Omental fat pad (tissue), 4 donors: ENCODE results near the gene DLG3. TPM values are rescaled to one million over a fixed set of nuclear protein-coding genes. Genes with fewer than 3 reads are reported as not detected.
A peak's percentile ranks its signal among the peaks of the same experiment; 100 is the strongest.

Experiments used
- ATAC-seq: fragments of 150-250 bp; one replicate; pipeline ENCODE4 v1.9.1; 2016; ENCODE audit warnings: mild to moderate bottlenecking, moderate library complexity; ENCODE audit not compliant: low FRiP score
- DNase-seq: peaks from one replicate; pipeline ENCODE4 v3.0.0-alpha.2; 2019; ENCODE audit warnings: low spot score
- total RNA-seq, 4 donors: library from RNA; depleted of rRNA; stranded (reverse); fragments of >200 nt; gene quantifications; one replicate each; pipeline ENCODE4 v1.1.0, GENCODE V29; 2016
- TF ChIP-seq, protein P1 (sequence below), 3 donors: fragments of 450-650 bp; IDR thresholded peaks; one replicate each; pipeline ENCODE4 v1.5.1; 2016 to 2017; ENCODE audit warnings: antibody characterized with exemption in 3 of 3, mild to moderate bottlenecking in 3 of 3, moderate library complexity in 2 of 3

DLG3 gene
- total RNA-seq, 4 donors from 2014 or later: 3.7 to 7.8 (median 5.3) TPM

DNA sequence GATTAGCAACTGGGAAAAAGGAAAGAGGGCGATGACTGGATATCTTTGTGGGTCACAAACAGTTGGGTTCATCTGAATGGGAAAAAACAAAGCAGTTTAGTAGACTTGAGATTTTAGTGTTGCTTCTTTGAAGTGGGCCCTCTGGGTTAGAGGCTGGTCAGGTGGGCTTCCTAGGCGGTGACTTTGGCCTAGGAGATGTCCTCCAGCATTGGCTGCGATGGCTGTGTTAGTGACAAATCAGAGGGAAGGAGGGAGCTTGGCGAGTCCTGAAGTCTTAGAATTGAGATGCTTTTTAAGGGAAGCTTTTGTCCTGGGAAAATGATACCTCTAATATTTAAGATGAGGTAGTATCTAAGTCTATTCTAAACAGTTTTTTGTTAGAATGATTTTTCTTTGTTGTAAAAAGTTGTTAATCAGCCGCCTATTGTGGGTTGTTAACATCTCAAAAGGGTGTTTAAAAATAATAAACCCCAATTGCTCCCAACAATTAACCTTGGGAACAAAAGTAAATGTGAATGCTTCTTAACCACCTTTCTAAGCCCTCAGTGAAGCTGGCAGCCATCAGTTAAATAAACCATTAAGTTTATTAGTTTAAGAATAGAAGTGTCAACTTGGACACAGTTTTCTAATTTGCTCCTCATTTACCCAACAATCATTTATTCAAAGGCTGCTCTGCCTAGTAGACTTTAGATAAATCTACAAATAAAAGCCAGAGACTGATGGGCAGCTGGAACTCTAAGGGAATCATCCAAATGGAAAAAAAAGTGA lies 31.7 kb downstream of the DLG3 start:
- TF ChIP-seq, protein P1, sequence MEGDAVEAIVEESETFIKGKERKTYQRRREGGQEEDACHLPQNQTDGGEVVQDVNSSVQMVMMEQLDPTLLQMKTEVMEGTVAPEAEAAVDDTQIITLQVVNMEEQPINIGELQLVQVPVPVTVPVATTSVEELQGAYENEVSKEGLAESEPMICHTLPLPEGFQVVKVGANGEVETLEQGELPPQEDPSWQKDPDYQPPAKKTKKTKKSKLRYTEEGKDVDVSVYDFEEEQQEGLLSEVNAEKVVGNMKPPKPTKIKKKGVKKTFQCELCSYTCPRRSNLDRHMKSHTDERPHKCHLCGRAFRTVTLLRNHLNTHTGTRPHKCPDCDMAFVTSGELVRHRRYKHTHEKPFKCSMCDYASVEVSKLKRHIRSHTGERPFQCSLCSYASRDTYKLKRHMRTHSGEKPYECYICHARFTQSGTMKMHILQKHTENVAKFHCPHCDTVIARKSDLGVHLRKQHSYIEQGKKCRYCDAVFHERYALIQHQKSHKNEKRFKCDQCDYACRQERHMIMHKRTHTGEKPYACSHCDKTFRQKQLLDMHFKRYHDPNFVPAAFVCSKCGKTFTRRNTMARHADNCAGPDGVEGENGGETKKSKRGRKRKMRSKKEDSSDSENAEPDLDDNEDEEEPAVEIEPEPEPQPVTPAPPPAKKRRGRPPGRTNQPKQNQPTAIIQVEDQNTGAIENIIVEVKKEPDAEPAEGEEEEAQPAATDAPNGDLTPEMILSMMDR (IDR thresholded peaks at IDR 0.05): no peak
- ATAC-seq (no peak), DNase-seq (no peak)

DNA sequence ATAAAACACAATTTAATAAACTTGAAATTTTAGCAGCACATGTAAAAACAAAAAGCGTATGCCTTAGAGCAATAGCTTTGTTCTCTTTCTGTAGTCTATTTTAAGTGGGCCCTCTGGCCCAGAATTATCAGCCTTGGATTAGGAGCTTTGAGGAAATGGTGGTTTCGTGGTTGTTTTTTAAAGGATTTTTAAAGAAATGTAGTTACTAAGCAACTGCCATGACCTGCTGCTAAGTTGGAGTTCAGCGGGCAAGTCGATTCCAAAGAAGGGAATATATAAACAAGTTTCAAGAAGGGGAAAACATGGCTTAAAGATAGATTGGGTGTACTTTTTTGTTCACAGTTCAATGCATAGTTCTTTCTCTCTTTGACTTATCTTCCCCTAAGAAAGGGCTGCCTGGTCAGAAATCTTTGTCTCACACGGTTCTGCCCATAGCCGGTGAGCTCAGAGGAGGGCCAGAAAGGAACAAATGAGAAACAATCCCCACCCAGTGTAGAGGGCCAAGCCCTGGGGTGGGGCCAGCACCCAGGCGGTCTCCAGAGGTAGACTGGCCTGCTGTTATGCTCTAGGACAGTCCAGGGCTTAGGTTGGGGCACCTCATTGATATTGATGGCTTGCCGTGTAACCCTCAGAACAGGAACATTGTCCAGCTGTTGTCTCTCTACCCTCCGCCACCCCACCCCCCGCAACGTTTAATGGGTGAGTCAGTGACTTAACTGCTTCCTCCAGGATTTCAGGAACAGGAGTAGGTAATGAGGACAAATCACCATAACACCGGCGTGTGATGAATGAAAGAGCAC lies 32.5 kb downstream of the DLG3 start:
- TF ChIP-seq, protein P1 (IDR thresholded peaks at IDR 0.05): no peak
- peak; percentile 65 for ATAC-seq
- no peak for DNase-seq

DNA sequence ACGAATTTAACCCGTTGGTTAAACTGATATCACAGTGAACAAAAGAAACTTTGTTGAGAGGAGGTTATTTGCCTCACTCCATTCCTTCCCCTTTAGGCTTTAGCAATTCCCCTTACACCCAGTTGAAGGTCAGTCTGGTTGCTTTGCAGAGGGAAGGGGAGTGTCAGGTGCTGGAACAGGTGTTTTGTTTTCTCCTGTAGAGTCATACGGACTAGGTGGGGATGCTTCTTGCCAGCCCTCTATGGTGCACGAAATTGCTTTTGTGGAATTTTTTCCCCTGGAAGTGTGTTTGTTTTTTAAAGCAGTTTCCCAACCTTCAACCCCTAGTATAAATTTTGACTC lies 33.1 kb downstream of the DLG3 start:
- ATAC-seq (no peak), DNase-seq (no peak)
- TF ChIP-seq, protein P1 (IDR thresholded peaks at IDR 0.05): no peak

DNA sequence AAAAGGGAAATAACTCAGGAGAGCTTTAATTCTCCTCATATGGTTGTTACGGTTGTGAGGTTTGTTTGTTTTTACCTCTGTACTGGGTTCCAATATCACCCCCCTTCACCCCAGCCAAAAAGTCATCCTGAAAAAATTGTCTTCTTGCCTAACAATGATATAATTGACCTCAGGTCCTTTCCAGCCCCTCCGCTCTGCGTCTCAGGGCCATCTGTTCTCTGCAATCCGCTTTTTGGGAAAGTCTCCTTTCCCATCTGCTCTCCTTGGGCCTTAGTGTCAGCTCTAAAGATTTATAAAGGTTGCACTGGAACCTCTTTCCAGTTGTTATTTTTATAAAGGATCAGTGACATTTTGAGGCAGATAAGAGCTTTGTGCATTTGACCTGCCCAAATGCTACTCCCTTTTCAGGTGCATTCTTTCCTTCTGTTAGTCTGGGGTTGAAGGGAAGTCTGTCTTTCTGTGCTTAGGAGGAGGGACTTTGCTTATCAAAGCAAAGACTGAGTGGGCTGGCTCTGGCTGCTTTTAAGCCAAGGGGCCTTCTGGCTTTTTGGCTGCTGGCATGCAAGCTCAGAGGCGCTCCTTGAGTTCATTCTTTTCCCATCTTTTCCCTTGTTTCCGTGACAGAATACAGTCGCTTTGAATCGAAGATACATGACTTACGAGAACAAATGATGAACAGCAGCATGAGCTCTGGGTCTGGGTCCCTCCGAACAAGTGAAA lies 34.1 kb downstream of the DLG3 start:
- TF ChIP-seq, protein P1 (IDR thresholded peaks at IDR 0.05): no peak
- no peak for DNase-seq
- ATAC-seq: no peak

DNA sequence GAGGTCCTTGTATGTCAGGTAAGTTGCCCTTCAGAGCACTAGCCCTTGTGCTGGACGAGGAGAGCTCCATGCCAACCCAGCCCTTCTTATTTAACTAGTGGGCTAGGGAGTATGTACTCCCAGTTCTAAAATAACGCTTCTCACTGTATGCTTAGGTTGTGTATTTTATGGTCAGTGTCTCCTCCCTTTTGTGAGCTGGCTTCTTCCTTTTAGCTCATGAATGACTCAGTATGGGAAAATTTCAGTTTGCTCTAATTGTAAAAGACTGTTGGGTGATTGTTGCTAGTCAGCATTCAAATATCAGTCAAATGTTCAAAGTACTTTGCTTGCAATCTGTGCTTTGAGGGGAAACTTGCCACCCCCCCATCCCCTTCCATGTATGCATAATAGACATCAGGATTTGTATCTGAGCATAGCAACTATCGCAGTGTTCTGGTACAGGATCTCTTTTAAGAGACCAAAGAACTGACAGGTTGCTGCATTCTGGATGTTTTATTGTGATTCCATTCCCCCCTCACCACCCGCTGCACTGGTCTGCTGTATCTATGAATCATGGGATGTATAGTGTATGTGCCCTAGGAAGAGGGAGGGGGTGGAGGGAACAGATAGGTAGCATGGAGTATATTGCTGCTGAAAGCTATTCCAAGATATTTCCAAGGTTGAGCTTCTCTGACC lies 34.7 kb downstream of the DLG3 start:
- TF ChIP-seq, protein P1 (IDR thresholded peaks at IDR 0.05): no peak
- DNase-seq (no peak), ATAC-seq (peak; percentile 64)

DNA sequence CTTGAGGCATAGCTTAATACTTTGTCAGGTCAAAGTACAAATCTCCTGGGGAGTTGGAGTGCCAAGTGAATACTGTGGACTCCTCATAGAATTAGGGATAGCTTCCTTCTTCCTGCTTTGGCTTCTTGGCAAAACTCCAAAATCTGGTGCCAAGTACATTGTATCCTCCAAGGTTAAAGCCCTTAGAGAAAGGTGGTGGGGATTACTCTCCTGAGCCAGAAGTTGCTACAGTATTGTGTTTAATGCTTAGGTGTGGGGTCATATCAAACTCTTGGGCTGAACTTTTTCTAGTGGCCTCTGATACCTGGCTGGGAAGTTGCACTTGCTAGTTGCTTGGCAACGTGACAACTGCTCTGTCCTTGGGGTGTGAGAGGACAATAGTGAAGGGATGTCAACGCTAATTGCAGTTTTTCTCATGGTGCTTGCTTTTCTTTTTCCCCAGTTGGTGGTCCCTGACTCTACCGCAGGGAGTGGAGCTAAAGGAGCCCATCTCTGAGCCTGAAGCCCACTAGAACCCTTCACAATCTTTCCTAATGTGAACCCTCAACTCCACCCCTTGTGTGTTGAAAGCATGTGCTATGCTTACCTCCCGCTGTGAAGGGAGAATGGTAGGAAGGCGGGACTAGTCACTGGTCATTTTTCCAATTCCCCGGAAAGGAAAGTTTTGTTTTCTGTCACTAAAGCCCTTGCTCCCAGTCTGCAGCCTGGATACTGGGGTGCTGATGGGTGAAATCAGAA lies 35.5 kb downstream of the DLG3 start:
- DNase-seq (no peak), ATAC-seq (no peak)
- TF ChIP-seq, protein P1 (IDR thresholded peaks at IDR 0.05): no peak
